Neural progenitor cell (in vitro differentiated cells): ENCODE data around the gene MLST8. TPM values are rescaled to one million over a fixed set of nuclear protein-coding genes. Genes with fewer than 3 reads are reported as not detected.

ENCODE experiments used
- DNase-seq: peaks from one replicate; pipeline ENCODE4 v3.0.0-alpha.2; 2016; ENCODE audit warnings: low spot score
- H2AFZ ChIP-seq: fragments of 200-600 bp; sonication (generic); replicated peaks from 2 replicates; pipeline ENCODE4 v1.6.1; 2016; ENCODE audit warnings: antibody characterized with exemption
- H3F3A ChIP-seq: fragments of 200-600 bp; sonication (generic); 2 replicates; pipeline ENCODE4 v1.6.1; 2016; ENCODE audit warnings: antibody characterized with exemption, low read depth
- H3K27ac ChIP-seq: fragments of 200-600 bp; sonication (generic); 2 replicates; pipeline ENCODE4 v1.5.1; 2016; ENCODE audit warnings: mild to moderate bottlenecking
- H3K27me3 ChIP-seq: fragments of 200-600 bp; sonication (generic); 2 replicates; pipeline ENCODE4 v1.6.1; 2016; ENCODE audit warnings: mild to moderate bottlenecking, moderate library complexity
- H3K36me3 ChIP-seq: fragments of 200-600 bp; sonication (generic); 2 replicates; pipeline ENCODE4 v1.5.1; 2016
- H3K4me1 ChIP-seq: fragments of 200-600 bp; sonication (generic); 2 replicates; pipeline ENCODE4 v1.6.1; 2016; ENCODE audit warnings: mixed run types
- H3K4me2 ChIP-seq: fragments of 200-600 bp; sonication (generic); 2 replicates; pipeline ENCODE4 v1.6.1; 2016
- H3K4me3 ChIP-seq: fragments of 200-600 bp; sonication (generic); 2 replicates; pipeline ENCODE4 v1.5.1; 2016
- H3K79me2 ChIP-seq: fragments of 200-600 bp; sonication (generic); 2 replicates; pipeline ENCODE4 v1.6.1; 2016; ENCODE audit warnings: low read depth
- H3K9ac ChIP-seq: fragments of 200-600 bp; sonication (generic); 2 replicates; pipeline ENCODE4 v1.6.1; 2016
- H3K9me3 ChIP-seq: fragments of 200-600 bp; sonication (generic); 2 replicates; pipeline ENCODE4 v1.5.1; 2016; ENCODE audit warnings: low read depth
- H4K20me1 ChIP-seq: fragments of 200-600 bp; sonication (generic); 2 replicates; pipeline ENCODE4 v1.6.1; 2016; ENCODE audit warnings: low read depth
- H3K27ac Mint-ChIP-seq: 3 replicates; pipeline ENCODE4 v1.8.0; 2021; ENCODE audit warnings: mixed read lengths
- H3K27me3 Mint-ChIP-seq: 2 replicates; pipeline ENCODE4 v1.8.0; 2022; ENCODE audit warnings: low read depth, mild to moderate bottlenecking, inconsistent platforms, moderate library complexity, mixed read lengths; ENCODE audit not compliant: insufficient read depth
- H3K36me3 Mint-ChIP-seq: 3 replicates; pipeline ENCODE4 v1.8.0; 2021; ENCODE audit warnings: mixed read lengths
- H3K4me1 Mint-ChIP-seq: 3 replicates; pipeline ENCODE4 v1.8.0; 2021; ENCODE audit warnings: mixed read lengths
- H3K4me3 Mint-ChIP-seq: 3 replicates; pipeline ENCODE4 v1.8.0; 2021; ENCODE audit warnings: mild to moderate bottlenecking, moderate library complexity, mixed read lengths
- H3K9me3 Mint-ChIP-seq: 3 replicates; pipeline ENCODE4 v1.8.0; 2020; ENCODE audit warnings: mixed read lengths
- EZH2 ChIP-seq: fragments of 200-600 bp; sonication (generic); IDR thresholded peaks from 2 replicates; pipeline ENCODE4 v1.6.1; 2017; ENCODE audit warnings: antibody characterized with exemption, mild to moderate bottlenecking, moderate library complexity
- EZH2phosphoT487 ChIP-seq: fragments of 200-600 bp; sonication (generic); IDR thresholded peaks from 2 replicates; pipeline ENCODE4 v1.6.1; 2017; ENCODE audit warnings: antibody characterized with exemption
- total RNA-seq: library from RNA; depleted of rRNA; stranded (reverse); fragments of >200 nt; gene quantifications from 2 replicates; pipeline ENCODE4 v1.2.3, GENCODE V29; 2015; ENCODE audit warnings: low replicate concordance
- TF ChIP-seq, protein P1 (sequence below): fragments of 200-600 bp; sonication (generic); IDR thresholded peaks from 2 replicates; pipeline ENCODE4 v1.5.1; 2017; ENCODE audit warnings: antibody characterized with exemption, mild to moderate bottlenecking

The MLST8 gene
- total RNA-seq, 1 donor from 2014 or later = 24.9 TPM

DNA sequence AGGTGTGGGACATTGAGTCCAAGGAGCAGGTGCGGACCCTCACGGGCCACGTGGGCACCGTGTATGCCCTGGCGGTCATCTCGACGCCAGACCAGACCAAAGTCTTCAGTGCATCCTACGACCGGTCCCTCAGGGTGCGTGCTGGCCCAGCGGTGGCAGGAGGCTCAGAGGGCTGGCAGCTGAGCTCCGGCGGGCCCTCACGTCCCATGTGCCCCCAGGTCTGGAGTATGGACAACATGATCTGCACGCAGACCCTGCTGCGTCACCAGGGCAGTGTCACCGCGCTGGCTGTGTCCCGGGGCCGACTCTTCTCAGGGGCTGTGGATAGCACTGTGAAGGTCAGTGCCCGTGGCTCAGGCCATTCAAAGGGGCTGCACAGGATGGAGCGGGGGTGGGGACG lies 29.2 kb upstream of the MLST8 start:
- Histone ChIP-seq H3F3A (peaks cover 5% of the 10 kb centered on the region), H3K9ac (no peak overlapping the region), H3K4me1 (no peaks in the 10 kb centered on the region), H3K27ac (no peak overlapping the region), H3K36me3 (no peaks in the 10 kb centered on the region), H3K9me3 (no peaks in the 10 kb centered on the region), H3K27me3 (no peaks in the 10 kb centered on the region), H2AFZ (no peak overlapping the region), H4K20me1 (no peaks in the 10 kb centered on the region), H3K4me3 (no peak overlapping the region), H3K79me2 (no peaks in the 10 kb centered on the region), H3K4me2 (no peak overlapping the region)
- TF ChIP-seq EZH2 (no peak), EZH2phosphoT487 (no peak)
- TF ChIP-seq, protein P1, sequence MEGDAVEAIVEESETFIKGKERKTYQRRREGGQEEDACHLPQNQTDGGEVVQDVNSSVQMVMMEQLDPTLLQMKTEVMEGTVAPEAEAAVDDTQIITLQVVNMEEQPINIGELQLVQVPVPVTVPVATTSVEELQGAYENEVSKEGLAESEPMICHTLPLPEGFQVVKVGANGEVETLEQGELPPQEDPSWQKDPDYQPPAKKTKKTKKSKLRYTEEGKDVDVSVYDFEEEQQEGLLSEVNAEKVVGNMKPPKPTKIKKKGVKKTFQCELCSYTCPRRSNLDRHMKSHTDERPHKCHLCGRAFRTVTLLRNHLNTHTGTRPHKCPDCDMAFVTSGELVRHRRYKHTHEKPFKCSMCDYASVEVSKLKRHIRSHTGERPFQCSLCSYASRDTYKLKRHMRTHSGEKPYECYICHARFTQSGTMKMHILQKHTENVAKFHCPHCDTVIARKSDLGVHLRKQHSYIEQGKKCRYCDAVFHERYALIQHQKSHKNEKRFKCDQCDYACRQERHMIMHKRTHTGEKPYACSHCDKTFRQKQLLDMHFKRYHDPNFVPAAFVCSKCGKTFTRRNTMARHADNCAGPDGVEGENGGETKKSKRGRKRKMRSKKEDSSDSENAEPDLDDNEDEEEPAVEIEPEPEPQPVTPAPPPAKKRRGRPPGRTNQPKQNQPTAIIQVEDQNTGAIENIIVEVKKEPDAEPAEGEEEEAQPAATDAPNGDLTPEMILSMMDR = no peak
- Mint-ChIP-seq H3K36me3 (peaks cover 2% of the 10 kb centered on the region), H3K4me3 (no peak overlapping the region), H3K27ac (no peak overlapping the region), H3K4me1 (no peaks in the 10 kb centered on the region), H3K27me3 (peaks cover 2% of the 10 kb centered on the region), H3K9me3 (no peaks in the 10 kb centered on the region)
- no peak for DNase-seq

DNA sequence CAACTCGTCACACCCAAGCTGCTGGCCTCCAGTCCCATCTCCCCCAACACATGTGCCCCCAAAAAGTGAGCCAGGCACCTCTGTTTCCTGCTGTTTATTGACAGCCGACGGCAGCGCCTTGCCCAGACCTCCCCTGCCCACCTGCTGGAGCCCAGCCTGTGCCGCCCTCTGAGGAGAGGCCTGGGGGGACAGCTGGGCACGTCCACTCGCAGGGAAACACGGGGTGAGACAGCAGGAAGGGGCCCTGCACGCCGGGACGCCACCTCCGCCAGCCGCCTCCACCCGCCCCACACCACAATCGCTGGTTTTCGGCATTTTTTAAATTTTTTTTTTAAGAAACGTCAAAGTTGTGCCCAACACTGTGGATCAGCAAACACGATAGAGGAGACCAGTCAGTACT lies 28.2 kb upstream of the MLST8 start:
- Mint-ChIP-seq H3K4me1 (peaks cover 3% of the 10 kb centered on the region), H3K9me3 (no peaks in the 10 kb centered on the region), H3K4me3 (no peak overlapping the region), H3K36me3 (peaks cover under 1% of the 10 kb centered on the region), H3K27ac (no peak overlapping the region), H3K27me3 (peaks cover 5% of the 10 kb centered on the region)
- Histone ChIP-seq H3K27me3 (no peaks in the 10 kb centered on the region), H2AFZ (no peak overlapping the region), H3K79me2 (no peaks in the 10 kb centered on the region), H3K9ac (no peak overlapping the region), H3F3A (peaks cover 5% of the 10 kb centered on the region), H3K27ac (no peak overlapping the region), H3K9me3 (no peaks in the 10 kb centered on the region), H3K4me1 (no peaks in the 10 kb centered on the region), H3K36me3 (no peaks in the 10 kb centered on the region), H3K4me2 (no peak overlapping the region), H3K4me3 (no peak overlapping the region), H4K20me1 (no peaks in the 10 kb centered on the region)
- DNase-seq = no peak
- TF ChIP-seq EZH2 (no peak), EZH2phosphoT487 (no peak)
- TF ChIP-seq, protein P1 = no peak

DNA sequence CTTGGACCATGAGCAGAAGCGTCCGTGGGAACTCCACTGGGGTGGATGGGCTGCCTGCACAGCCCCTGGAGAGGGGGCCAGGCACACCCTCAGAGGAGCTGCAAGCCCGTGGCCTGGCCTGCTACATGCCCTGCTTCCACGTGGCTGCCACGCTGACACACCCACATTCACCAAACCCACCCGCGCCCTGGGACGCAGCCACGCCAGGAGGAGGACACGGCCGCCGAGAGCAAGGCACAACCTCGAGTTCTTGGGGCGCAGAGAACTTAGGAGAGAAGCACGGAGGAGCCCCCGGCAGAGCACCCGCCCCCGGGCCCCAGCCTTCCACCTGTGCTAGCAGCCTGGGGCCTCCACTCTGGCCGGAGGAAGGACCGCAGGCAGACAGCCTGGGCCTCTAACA lies 27.7 kb upstream of the MLST8 start:
- no peaks in the 10 kb centered on the region for H3K27me3 ChIP-seq
- H3K4me3 ChIP-seq = no peak overlapping the region
- no peak overlapping the region for H2AFZ ChIP-seq
- Mint-ChIP-seq H3K4me1 (peaks cover 3% of the 10 kb centered on the region), H3K36me3 (peaks cover 2% of the 10 kb centered on the region), H3K9me3 (no peaks in the 10 kb centered on the region), H3K27ac (no peak overlapping the region), H3K27me3 (peaks cover 5% of the 10 kb centered on the region), H3K4me3 (no peak overlapping the region)
- no peaks in the 10 kb centered on the region for H3K4me1 ChIP-seq
- H3K36me3 ChIP-seq = no peaks in the 10 kb centered on the region
- H3K4me2 ChIP-seq = no peak overlapping the region
- no peak overlapping the region for H3K27ac ChIP-seq
- DNase-seq = no peak
- H4K20me1 ChIP-seq = no peaks in the 10 kb centered on the region
- no peak for TF ChIP-seq EZH2
- TF ChIP-seq EZH2phosphoT487 = no peak
- TF ChIP-seq, protein P1 = no peak
- H3K79me2 ChIP-seq = no peaks in the 10 kb centered on the region
- H3K9me3 ChIP-seq = no peaks in the 10 kb centered on the region
- no peak overlapping the region for H3K9ac ChIP-seq
- H3F3A ChIP-seq = peaks cover 5% of the 10 kb centered on the region
